RWPE2 (cell line): ENCODE data around the gene TP53AIP1.
"Not testable (repeated sequence)": the region's sequence is repeated elsewhere in the genome, so short reads cannot be mapped to it uniquely, and the experiment has no call there.

ENCODE experiments used
- ATAC-seq: fragments of 200-7000 bp; cut with Tn5 transposase; 3 replicates; pipeline ENCODE4 v1.9.1; 2021; ENCODE audit warnings: low read depth
- DNase-seq: peaks from one replicate; pipeline ENCODE4 v3.0.0-alpha.2; 2020; ENCODE audit warnings: low spot score
- H3K27ac ChIP-seq: fragments of 450-650 bp; 2 replicates; pipeline ENCODE4 v1.5.1; 2017; ENCODE audit warnings: mild to moderate bottlenecking; ENCODE audit not compliant: poor library complexity, severe bottlenecking
- H3K27me3 ChIP-seq: fragments of 250-450 bp; sonication (Bioruptor Pico); 2 replicates; pipeline ENCODE4 v1.5.1; 2021; ENCODE audit warnings: mild to moderate bottlenecking, moderate library complexity; ENCODE audit not compliant: insufficient read depth, poor library complexity, severe bottlenecking
- H3K36me3 ChIP-seq: fragments of 250-450 bp; sonication (Bioruptor Pico); 2 replicates; pipeline ENCODE4 v1.5.1; 2020; ENCODE audit warnings: low read depth, mild to moderate bottlenecking, moderate library complexity
- H3K4me1 ChIP-seq: fragments of 250-450 bp; sonication (Bioruptor Pico); 2 replicates; pipeline ENCODE4 v1.5.1; 2021; ENCODE audit warnings: mild to moderate bottlenecking, moderate library complexity; ENCODE audit not compliant: insufficient read depth, poor library complexity, severe bottlenecking
- H3K4me3 ChIP-seq: fragments of 250-450 bp; sonication (Bioruptor Pico); 2 replicates; pipeline ENCODE4 v1.5.1; 2021; ENCODE audit warnings: mild to moderate bottlenecking, moderate library complexity; ENCODE audit not compliant: severe bottlenecking
- H3K9me3 ChIP-seq: fragments of 250-450 bp; sonication (Bioruptor Pico); 2 replicates; pipeline ENCODE4 v1.5.1; 2021; ENCODE audit warnings: mild to moderate bottlenecking, moderate library complexity; ENCODE audit not compliant: severe bottlenecking
- TF ChIP-seq, protein P1 (sequence below): fragments of 450-650 bp; IDR thresholded peaks from one replicate; pipeline ENCODE4 v1.5.1; 2017; ENCODE audit warnings: mild to moderate bottlenecking, moderate library complexity; ENCODE audit not compliant: poor library complexity, severe bottlenecking

TP53AIP1 gene

GRCh38 chr11:128925250-128925600 lies 17.4 kb downstream of the TP53AIP1 start:
- H3K4me1 ChIP-seq, result no peaks in the 10 kb centered on the region
- TF ChIP-seq, protein P1, sequence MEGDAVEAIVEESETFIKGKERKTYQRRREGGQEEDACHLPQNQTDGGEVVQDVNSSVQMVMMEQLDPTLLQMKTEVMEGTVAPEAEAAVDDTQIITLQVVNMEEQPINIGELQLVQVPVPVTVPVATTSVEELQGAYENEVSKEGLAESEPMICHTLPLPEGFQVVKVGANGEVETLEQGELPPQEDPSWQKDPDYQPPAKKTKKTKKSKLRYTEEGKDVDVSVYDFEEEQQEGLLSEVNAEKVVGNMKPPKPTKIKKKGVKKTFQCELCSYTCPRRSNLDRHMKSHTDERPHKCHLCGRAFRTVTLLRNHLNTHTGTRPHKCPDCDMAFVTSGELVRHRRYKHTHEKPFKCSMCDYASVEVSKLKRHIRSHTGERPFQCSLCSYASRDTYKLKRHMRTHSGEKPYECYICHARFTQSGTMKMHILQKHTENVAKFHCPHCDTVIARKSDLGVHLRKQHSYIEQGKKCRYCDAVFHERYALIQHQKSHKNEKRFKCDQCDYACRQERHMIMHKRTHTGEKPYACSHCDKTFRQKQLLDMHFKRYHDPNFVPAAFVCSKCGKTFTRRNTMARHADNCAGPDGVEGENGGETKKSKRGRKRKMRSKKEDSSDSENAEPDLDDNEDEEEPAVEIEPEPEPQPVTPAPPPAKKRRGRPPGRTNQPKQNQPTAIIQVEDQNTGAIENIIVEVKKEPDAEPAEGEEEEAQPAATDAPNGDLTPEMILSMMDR, result no peak
- DNase-seq (no peak), ATAC-seq (no peak)
- no peak overlapping the region for H3K27ac ChIP-seq
- H3K36me3 ChIP-seq, result no peaks in the 10 kb centered on the region
- no peaks in the 10 kb centered on the region for H3K27me3 ChIP-seq
- H3K9me3 ChIP-seq, result no peaks in the 10 kb centered on the region
- no peak overlapping the region for H3K4me3 ChIP-seq

DNA sequence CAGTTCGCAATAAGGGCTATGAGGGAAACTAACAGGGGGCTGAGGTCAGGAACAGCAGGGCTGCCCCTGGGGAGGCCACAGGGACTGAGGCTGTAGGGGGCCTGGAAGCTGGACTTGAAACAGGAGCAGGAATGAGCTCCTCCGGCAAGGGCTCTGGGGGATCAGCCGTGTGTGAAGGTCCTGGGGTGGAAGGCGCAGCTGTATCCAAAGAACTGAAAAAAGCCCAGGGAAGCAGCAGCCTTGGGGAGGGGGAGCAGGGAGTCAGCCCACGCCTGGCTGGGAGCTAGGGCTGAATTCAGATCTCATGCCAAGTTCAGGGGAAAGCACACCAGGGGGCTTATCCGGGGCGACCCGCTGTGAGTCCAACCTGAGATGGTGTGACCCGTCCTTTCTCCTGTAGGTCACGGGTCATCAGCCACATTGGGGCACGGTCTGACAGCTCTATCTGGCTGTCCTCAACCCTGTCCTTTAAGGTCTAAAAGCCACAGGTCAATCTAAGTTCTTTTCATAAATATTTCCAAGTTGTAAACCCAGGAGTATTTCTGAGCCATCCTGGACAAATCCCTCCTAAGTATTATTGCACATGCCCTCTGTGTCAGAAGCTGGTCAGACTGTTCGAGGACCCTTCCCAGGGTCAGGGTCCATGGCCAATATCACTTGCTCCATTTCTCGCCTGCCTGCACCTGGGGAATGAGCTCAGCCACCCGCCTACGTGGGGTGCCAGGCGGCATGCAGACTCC lies 18.0 kb downstream of the TP53AIP1 start:
- Histone ChIP-seq H3K4me3 (no peak overlapping the region), H3K36me3 (no peaks in the 10 kb centered on the region), H3K9me3 (no peaks in the 10 kb centered on the region), H3K27me3 (no peaks in the 10 kb centered on the region), H3K4me1 (no peaks in the 10 kb centered on the region), H3K27ac (no peak overlapping the region)
- no peak for ATAC-seq
- TF ChIP-seq, protein P1, result no peak
- no peak for DNase-seq

DNA sequence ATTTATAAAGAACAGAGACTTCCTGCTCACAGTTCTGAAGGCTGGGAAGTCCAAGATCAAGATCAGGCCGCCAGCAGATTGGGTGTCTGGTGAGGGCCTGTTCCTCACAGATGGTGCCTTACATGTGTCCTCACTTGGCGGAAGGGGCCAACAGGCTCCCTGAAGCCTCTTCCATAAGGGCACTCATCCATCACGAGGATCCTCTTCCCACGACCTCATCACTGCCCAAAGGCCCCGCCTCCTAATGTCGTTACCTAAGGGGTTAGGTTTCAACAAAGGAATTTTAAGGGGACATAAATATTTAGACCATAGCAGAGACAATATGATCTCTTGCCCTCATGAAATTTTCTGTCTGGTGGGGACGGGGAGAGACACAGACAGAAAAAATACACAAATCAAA lies 18.6 kb downstream of the TP53AIP1 start:
- H3K4me3 ChIP-seq, result no peak overlapping the region
- TF ChIP-seq, protein P1, result no peak
- DNase-seq, result no peak
- H3K27ac ChIP-seq, result no peak overlapping the region
- no peak for ATAC-seq
- no peaks in the 10 kb centered on the region for H3K36me3 ChIP-seq
- no peaks in the 10 kb centered on the region for H3K4me1 ChIP-seq
- no peaks in the 10 kb centered on the region for H3K27me3 ChIP-seq
- H3K9me3 ChIP-seq, result no peaks in the 10 kb centered on the region

DNA sequence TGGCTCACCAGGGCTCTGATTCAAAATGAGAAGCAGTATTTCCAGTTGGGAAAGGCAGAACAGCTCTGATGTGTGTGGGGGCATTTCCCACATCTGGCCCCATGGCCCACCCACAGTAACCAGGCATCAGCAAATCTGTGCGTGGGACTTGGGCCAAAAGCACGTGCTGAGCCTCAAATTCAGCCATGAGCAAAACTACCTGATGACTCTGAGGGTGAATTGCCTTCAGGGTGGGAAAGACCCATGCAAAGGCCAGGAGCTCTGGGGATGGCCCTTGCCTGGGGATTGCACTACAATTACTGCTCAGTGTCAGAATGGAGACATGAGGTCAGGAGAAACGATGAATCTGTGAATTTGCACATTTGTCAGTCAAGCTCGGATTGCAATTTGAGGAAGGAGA lies 20.9 kb downstream of the TP53AIP1 start:
- no peak for DNase-seq
- no peak for ATAC-seq
- Histone ChIP-seq H3K9me3 (no peaks in the 10 kb centered on the region), H3K27me3 (no peaks in the 10 kb centered on the region), H3K4me1 (no peaks in the 10 kb centered on the region), H3K4me3 (no peak overlapping the region), H3K36me3 (no peaks in the 10 kb centered on the region), H3K27ac (no peak overlapping the region)
- TF ChIP-seq, protein P1, result no peak

DNA sequence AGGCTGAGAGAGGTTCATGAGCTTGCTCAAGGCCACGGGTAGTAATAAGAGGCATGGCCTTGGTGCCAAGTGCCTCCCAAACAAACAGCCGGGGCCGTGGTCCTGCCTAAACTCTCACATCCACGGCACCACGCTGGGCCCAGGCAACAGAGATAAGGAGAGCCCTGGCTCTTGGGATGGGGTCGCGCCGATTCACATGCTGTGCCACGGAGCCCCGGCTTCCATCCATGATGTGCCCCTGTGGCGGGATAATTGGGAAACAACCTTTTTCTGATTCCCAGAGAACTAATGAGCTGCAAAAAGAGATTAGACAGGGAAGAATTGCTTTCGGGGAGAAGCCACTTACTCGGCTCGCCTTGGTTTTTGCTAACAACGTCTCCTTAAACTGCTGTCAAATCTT lies 22.0 kb downstream of the TP53AIP1 start:
- no peaks in the 10 kb centered on the region for H3K4me1 ChIP-seq
- H3K27me3 ChIP-seq, result no peaks in the 10 kb centered on the region
- DNase-seq, result no peak
- H3K27ac ChIP-seq, result no peak overlapping the region
- no peaks in the 10 kb centered on the region for H3K36me3 ChIP-seq
- TF ChIP-seq, protein P1, result no peak
- H3K9me3 ChIP-seq, result no peaks in the 10 kb centered on the region
- no peak overlapping the region for H3K4me3 ChIP-seq
- ATAC-seq, result no peak

DNA sequence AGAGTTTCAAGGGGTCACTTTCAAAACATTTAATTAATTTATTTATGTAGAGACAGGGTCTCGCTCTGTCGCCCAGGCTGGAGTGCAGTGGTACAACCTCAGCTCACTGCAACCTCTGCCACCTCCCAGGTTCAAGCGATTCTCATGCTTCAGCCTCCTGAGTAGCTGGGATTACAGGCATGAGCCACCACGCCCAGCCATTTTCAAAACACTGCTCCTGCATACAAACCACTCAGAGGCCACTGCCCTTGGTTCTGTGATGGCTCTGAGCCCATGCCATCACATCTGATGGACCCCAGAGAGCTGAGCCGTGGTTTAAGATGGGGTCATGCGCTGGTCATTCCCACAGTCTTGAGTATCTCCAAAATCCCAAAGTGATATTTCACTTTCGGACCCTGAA lies 23.0 kb downstream of the TP53AIP1 start:
- not testable (repeated sequence) for H3K4me1 ChIP-seq, H3K36me3 ChIP-seq, DNase-seq, H3K9me3 ChIP-seq, H3K27ac ChIP-seq, ATAC-seq, H3K4me3 ChIP-seq, H3K27me3 ChIP-seq
